OCI-LY3 (cell line): ENCODE results near the gene ROCK2.

ENCODE experiments used
- EZH2phosphoT487 ChIP-seq: fragments of 200-600 bp; shearing (Covaris generic); IDR thresholded peaks from 2 replicates; pipeline ENCODE4 v1.6.1; 2018; ENCODE audit warnings: antibody characterized with exemption, mixed run types, low read depth
- TF ChIP-seq, protein P1 (sequence below): fragments of 200-600, 300-600 bp; sonication (generic); IDR thresholded peaks from 2 replicates; pipeline ENCODE4 v1.5.1; 2014; ENCODE audit warnings: antibody characterized with exemption, low read length, low read depth

DNA sequence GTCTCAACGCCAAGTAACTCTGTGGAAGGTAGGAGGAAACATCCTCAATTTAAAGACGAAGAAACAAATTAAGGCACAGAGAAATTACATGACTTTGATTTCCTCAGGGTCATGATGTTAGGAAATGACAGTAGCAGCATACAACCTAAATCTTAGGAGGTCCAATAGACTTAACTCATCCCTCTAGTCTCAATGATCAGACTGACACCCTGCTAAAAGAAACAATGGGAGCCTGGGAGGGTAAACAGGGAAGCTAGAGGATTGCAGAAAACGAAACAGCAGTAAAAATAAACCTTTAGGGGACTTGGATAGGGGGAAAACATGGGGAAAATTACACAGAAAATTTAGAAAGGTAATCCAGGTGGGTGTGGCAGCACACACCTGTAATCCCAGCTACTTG lies 56.0 kb downstream of the ROCK2 start:
- TF ChIP-seq, protein P1, sequence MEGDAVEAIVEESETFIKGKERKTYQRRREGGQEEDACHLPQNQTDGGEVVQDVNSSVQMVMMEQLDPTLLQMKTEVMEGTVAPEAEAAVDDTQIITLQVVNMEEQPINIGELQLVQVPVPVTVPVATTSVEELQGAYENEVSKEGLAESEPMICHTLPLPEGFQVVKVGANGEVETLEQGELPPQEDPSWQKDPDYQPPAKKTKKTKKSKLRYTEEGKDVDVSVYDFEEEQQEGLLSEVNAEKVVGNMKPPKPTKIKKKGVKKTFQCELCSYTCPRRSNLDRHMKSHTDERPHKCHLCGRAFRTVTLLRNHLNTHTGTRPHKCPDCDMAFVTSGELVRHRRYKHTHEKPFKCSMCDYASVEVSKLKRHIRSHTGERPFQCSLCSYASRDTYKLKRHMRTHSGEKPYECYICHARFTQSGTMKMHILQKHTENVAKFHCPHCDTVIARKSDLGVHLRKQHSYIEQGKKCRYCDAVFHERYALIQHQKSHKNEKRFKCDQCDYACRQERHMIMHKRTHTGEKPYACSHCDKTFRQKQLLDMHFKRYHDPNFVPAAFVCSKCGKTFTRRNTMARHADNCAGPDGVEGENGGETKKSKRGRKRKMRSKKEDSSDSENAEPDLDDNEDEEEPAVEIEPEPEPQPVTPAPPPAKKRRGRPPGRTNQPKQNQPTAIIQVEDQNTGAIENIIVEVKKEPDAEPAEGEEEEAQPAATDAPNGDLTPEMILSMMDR: no peak
- TF ChIP-seq EZH2phosphoT487: no peak
